Osteocyte (in vitro differentiated cells): ENCODE data around the gene TNS1. TPM values are rescaled to one million over a fixed set of nuclear protein-coding genes. Genes with fewer than 3 reads are reported as not detected.
A peak's percentile ranks its signal among the peaks of the same experiment; 100 is the strongest.

ENCODE experiments used
- DNase-seq: peaks from one replicate; pipeline ENCODE4 v3.0.0; 2021; ENCODE audit warnings: mixed read lengths; ENCODE audit not compliant: unreplicated experiment; ENCODE audit errors: extremely low spot score
- H3K27ac Mint-ChIP-seq: one replicate; pipeline ENCODE4 v1.8.0; 2021; ENCODE audit warnings: mild to moderate bottlenecking, mixed read lengths; ENCODE audit not compliant: unreplicated experiment
- H3K27me3 Mint-ChIP-seq: one replicate; pipeline ENCODE4 v1.8.0; 2021; ENCODE audit warnings: mixed read lengths; ENCODE audit not compliant: unreplicated experiment
- H3K36me3 Mint-ChIP-seq: one replicate; pipeline ENCODE4 v1.8.0; 2021; ENCODE audit warnings: mixed read lengths; ENCODE audit not compliant: unreplicated experiment
- H3K4me1 Mint-ChIP-seq: one replicate; pipeline ENCODE4 v1.8.0; 2021; ENCODE audit warnings: mixed read lengths; ENCODE audit not compliant: unreplicated experiment
- H3K4me3 Mint-ChIP-seq: one replicate; pipeline ENCODE4 v1.8.0; 2021; ENCODE audit warnings: mild to moderate bottlenecking, moderate library complexity, mixed read lengths; ENCODE audit not compliant: unreplicated experiment
- H3K9me3 Mint-ChIP-seq: one replicate; pipeline ENCODE4 v1.8.0; 2021; ENCODE audit warnings: mixed read lengths; ENCODE audit not compliant: unreplicated experiment
- total RNA-seq: library from RNA; stranded (reverse); gene quantifications from 2 replicates; pipeline ENCODE4 v1.2.1, GENCODE V29; 2021
- TF ChIP-seq, protein P1 (sequence below): fragments of 200-600 bp; sonication (generic); IDR thresholded peaks from 2 replicates; pipeline ENCODE4 v1.5.0; 2021; ENCODE audit warnings: antibody characterized with exemption, mild to moderate bottlenecking, moderate library complexity

TNS1 gene
- total RNA-seq, 1 donor from 2014 or later = 80.8 TPM

DNA sequence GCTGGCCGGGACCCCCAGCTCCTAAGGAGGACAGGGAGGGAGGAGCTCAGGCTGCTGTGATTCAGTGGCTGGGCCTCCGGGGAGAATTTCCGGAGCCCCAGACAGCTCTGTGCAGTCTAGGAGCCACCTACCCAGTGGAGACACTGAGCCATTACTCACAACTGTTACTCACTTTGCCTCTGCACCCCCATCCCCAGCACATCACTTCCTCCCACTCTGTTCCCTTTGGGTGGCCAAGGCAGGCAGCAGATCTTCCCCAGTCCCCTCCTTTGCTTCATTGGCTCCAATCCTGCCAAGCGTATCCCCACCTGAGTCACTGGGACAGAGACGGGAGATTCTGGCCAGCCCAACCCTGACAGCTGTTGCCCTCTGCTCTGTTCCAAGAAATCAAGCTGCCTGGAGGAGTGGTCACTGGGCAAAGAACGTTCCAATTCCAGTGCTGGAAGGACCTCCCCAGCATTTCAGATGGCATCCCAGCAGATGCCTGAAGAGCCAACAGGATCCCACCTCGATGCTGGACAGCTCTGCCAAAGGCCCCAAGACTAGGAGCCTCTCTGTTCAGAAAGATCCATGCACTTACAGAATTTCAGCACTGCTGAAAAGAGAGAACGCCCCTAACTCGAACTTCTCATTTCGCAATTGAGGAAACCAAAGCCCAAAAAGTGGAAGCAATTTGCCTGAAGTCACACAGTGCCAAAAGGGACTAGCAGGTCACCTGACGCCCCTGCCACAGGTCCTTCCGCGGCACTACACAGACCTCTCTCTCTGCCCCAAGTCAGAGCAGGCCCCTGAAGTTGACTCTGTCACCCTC lies 68.3 kb downstream of the TNS1 start:
- peak overlapping the region; percentile 86 for H3K27ac Mint-ChIP-seq
- H3K4me3 Mint-ChIP-seq = peak overlapping the region; percentile 24
- TF ChIP-seq, protein P1, sequence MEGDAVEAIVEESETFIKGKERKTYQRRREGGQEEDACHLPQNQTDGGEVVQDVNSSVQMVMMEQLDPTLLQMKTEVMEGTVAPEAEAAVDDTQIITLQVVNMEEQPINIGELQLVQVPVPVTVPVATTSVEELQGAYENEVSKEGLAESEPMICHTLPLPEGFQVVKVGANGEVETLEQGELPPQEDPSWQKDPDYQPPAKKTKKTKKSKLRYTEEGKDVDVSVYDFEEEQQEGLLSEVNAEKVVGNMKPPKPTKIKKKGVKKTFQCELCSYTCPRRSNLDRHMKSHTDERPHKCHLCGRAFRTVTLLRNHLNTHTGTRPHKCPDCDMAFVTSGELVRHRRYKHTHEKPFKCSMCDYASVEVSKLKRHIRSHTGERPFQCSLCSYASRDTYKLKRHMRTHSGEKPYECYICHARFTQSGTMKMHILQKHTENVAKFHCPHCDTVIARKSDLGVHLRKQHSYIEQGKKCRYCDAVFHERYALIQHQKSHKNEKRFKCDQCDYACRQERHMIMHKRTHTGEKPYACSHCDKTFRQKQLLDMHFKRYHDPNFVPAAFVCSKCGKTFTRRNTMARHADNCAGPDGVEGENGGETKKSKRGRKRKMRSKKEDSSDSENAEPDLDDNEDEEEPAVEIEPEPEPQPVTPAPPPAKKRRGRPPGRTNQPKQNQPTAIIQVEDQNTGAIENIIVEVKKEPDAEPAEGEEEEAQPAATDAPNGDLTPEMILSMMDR = no peak
- peaks cover 92% of the 10 kb centered on the region for H3K4me1 Mint-ChIP-seq
- no peak for DNase-seq
- H3K9me3 Mint-ChIP-seq = no peaks in the 10 kb centered on the region
- no peaks in the 10 kb centered on the region for H3K27me3 Mint-ChIP-seq
- H3K36me3 Mint-ChIP-seq = no peaks in the 10 kb centered on the region

DNA sequence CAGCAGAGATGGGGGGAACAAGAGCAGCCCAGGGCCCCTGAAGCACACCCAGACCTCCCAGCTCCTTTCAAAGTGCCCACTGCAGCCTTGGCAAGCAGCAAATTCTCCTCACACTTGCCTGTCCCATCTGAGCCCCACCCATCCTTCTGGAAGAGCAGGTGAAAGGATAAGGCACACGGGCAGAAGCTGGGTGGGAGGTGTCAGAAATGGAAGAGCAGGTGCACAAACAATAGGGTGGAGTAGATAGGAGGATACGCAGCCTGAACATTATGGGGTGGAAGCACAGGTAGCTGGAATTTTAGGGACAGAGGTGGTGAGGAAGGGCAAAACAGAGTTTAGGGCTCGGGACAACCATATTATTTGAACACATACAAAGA lies 69.2 kb downstream of the TNS1 start:
- no peak for DNase-seq
- H3K27ac Mint-ChIP-seq = peak overlapping the region; percentile 86
- peaks cover 96% of the 10 kb centered on the region for H3K4me1 Mint-ChIP-seq
- H3K4me3 Mint-ChIP-seq = no peak overlapping the region
- H3K9me3 Mint-ChIP-seq = no peaks in the 10 kb centered on the region
- H3K36me3 Mint-ChIP-seq = no peaks in the 10 kb centered on the region
- TF ChIP-seq, protein P1 = no peak
- no peaks in the 10 kb centered on the region for H3K27me3 Mint-ChIP-seq

DNA sequence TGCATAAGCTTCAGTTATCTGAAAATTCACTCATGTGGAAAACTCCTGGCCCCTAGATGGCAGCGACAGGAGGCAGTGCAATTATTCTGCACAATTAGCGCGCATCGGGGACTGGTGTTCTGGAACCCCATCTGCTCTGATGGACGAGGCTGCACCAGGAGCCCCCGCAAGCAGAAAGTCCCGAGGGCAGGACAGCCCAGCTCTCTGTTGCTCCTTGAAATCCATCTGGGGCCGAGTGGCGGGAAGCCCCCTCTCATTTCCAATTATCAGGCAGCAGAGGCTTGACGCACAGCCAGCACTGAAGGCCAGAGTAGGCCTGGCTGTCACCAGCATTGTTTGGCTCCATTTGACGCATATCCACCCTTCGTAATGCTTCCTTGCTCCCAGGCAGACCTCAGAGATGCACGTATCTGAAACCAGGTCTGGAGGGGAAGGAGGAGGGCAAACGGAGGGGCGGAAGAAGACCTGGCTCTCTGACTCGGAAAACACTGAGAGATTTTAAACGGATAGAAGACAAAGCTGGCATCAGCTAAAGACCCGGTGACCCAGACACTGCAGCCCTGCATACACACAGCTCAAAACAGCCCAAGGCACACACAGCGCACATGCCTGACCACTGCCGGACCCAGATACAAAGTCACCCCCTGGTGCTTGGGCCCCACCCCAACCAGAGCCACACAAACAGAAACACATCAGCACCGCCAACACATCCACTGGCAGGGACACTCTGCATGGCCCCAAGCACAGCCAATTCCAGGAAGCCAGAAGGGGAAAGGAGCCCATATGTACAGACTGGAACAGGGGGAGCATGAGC lies 69.8 kb downstream of the TNS1 start:
- peak overlapping the region; percentile 86 for H3K27ac Mint-ChIP-seq

DNA sequence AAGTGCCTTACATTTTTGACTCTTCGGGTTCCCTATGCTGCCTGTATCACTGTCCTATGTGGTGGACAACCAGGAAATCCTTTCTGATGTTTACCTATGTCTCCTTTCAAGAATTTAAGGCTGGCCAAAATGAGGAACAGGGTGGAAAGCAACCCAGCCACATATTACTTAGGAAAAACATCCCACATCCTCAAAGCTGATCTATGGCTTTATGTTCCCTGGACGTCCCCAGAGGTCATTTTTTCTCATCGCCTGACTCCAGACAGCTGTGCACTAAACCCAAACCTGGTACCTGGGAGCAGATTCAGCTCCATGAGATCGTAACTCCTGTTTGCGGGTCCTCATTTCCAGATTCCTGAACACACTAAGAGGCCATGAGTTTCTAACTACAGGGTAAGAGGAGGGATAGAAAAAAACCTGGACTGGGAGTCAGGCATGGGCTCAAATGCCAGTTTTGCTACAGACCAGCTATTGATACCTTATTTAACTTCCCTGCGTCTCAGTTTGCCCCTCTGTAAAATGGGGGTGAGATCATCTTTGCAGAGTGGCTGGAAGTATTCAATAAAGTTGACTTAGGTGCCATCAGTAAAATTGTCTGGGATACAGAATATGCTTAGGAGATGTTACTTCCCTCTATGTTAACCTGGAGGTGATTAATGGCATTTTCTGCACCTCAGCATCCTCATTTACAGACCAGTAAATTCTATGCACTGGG lies 70.8 kb downstream of the TNS1 start:
- TF ChIP-seq, protein P1 = no peak
- H3K4me1 Mint-ChIP-seq = peaks cover 96% of the 10 kb centered on the region
- H3K36me3 Mint-ChIP-seq = no peaks in the 10 kb centered on the region
- H3K9me3 Mint-ChIP-seq = no peaks in the 10 kb centered on the region
- H3K4me3 Mint-ChIP-seq = no peak overlapping the region
- H3K27ac Mint-ChIP-seq = no peak overlapping the region
- H3K27me3 Mint-ChIP-seq = no peaks in the 10 kb centered on the region
- no peak for DNase-seq

More for the DNA sequence above, 69.8 kb downstream of the TNS1 start:
- Mint-ChIP-seq H3K27me3 (no peaks in the 10 kb centered on the region), H3K4me1 (peaks cover 96% of the 10 kb centered on the region), H3K9me3 (no peaks in the 10 kb centered on the region), H3K4me3 (peak overlapping the region; percentile 11), H3K36me3 (no peaks in the 10 kb centered on the region)
- DNase-seq = no peak
- TF ChIP-seq, protein P1 = peak; percentile 47
